Amygdala (tissue), 56 donors: ENCODE results near the gene ABCD2.
"Not testable (repeated sequence)": the region's sequence is repeated elsewhere in the genome, so short reads cannot be mapped to it uniquely, and the experiment has no call there.

Experiments used
- DNase-seq, 56 donors: peaks; one replicate each; lab custom pipeline; 2025; lab: John Stamatoyannopoulos, UW

ABCD2 gene

DNA sequence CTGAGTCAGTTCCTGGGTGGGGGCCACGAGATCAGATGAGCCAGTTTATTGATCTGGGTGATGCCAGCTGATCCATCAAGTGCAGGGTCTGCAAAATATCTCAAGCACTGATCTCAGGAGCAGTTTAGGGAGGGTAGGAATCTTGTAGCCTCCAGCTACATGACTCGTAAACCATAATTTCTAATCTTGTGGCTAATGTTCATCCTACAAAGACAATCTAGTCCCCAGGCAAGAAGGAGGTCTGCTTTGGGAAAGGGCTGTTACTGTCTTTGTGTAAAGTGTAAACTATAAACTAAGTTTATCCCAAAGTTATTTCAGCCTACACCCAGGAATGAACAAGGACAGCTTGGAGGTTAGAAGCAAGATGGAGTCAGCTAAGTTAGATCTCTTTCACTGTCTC lies 75.4 kb downstream of the ABCD2 start:
- DNase-seq, result not testable (repeated sequence)

DNA sequence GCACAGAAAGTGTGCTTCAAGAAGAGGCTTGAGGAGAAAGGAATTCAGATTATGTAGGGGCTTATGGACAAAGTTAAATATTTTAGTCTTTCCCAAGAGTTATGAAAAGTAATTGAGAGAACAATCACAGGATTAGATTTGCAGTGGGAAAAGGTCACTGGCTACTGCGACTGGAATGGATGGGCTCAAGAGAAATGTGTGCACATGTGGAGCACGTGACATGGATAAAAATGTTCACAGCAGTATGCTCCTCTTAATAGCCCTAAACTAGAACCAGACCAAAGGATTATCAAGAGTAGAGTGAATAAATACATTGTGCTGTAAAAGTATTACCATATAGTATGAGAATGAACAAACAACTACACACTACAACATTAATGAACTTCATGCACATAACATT lies 78.1 kb downstream of the ABCD2 start:
- DNase-seq, result no peak

DNA sequence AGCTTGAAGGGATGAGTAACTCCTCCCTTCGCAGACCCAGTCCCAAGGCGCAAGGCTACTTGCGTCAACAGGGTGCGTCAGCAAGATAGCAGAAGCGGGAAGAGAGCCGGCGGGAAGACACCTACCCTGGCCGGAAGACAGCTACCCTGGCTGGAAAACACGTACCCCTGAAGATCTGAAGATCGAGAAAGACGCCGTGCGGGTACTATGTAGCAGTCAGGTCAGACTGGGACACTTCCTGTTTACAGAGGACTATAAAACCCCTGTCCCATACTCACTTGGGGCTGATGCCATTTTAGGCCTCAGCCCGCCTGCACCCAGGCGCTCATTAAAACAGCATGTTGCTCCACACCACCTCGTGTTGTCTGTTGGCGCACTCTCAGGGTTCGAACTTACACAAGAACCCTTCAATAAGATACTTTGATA lies 80.9 kb downstream of the ABCD2 start:
- DNase-seq, result no peak

DNA sequence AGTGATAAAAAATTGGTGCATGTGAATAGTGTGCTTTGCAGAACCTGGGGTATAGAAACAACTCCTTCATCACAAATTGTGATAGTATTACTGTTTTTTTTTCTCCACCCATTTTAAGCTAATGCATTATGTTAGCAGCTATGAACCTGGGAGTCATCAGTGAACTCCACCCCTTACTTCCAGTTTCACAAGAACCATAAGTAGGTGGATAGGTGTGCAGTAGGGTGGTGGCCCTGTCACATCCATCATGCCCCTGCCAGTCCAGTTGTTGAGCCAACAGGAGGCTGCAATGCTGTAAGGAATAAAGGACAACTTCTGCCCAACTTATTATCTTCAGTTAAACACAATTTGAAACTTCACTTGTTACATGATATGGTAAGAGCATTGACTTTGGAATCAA lies 85.7 kb downstream of the ABCD2 start:
- no peak for DNase-seq

DNA sequence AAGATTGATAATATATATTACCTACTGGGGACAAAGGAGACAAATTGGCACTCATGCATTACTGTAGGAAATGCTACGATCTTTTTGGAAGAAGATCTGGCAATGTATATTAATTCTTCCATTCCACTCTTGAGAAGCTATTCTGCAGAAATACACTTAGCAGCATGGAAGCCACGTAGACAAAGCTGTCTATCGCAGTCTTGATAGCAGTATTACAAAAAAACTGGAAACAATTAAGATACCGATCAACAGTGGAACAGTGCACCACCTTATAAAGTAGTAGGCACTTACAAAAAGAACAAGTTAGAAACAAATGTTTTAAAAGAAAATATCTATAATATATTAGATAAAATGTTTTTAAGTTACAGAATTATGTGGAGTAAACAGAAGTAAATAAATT lies 87.2 kb downstream of the ABCD2 start:
- no peak for DNase-seq

DNA sequence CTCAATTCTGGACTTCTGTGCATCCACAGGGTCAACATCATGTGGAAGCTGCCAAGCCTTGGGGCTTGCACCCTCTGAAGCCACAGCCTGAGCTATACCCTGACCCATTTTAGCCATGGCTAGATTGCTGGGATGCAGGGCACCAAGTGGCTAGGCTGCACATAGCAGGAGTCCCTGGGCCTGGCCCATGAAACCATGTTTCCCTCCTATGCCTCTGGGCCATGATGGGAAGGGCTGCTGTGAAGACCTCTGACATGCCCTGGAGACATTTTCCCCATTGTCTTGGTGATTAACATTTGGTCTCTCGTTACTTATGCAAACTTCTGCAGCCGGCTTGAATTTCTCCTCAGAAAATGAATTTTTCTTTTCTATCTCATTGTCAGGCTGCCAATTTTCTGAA lies 92.6 kb downstream of the ABCD2 start:
- no peak for DNase-seq

DNA sequence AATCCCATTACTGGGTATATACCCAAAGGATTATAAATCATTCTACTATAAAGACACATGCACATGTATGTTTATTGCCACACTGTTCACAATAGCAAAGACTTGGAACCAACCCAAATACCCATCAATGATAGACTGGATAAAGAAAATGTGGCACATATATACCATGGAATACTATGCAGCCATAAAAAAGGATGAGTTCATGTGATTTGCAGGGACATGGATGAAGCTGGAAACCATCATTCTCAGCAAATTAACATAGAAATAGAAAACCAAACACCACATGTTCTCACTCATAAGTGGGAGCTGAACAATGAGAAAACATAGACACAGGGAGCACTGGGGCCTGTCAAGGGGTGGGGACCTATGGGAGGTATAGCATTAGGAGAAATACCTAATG lies 97.4 kb downstream of the ABCD2 start:
- not testable (repeated sequence) for DNase-seq

DNA sequence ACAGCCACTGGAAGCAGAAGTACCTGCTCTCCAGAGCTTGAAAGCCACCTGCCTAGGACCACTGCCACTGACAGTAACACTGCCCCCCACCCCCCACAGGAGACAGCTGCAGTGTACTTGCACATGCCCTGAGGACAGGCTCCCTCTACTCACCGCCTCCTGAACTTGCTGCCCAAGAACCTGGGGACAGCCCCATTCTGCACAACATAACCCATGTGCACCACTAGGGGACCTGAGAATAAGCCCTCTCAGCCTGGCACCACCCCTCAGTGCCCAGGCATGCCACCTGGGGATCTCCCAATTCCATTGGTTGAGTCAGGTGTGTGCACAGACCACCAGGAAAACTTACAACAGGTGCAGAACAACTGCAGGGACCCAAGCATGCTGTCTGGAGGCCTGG lies 109.6 kb downstream of the ABCD2 start:
- no peak for DNase-seq

DNA sequence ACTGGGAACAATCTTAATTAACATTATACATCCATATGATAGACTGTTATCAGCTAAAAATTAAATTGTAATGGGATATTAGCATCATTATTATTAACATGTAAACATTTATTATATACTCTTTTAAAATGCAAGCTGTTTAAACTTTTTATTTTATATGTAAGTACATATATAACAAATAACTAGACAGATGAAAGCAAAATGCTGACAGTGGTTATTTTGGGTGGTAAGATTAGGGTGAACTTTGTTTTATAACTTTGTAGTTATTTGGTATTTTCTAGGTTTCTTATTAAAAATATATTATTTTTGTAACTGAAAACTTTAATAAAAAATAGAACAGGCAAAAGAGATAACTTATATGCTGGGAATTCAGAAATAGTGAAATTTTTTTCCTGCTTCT lies 114.0 kb downstream of the ABCD2 start:
- DNase-seq, result no peak

DNA sequence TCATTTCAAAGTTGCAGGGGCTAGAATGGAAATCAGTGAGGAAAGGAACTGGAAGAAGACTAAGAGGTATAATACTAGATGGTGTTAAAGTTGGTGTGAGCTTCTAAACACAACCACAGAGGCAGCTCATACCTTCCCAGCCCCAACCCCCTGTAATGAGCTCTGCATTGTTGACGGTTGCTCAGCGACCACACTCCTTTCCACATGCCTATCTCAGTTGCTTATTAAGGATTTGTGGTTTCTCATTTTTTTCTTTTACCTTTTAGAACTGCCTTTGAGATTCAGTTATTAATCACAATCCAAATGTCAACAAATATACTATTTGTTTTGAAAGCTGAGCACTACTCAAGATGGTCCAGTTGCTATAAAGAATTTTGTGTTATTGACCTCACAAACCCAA lies 114.6 kb downstream of the ABCD2 start:
- no peak for DNase-seq

DNA sequence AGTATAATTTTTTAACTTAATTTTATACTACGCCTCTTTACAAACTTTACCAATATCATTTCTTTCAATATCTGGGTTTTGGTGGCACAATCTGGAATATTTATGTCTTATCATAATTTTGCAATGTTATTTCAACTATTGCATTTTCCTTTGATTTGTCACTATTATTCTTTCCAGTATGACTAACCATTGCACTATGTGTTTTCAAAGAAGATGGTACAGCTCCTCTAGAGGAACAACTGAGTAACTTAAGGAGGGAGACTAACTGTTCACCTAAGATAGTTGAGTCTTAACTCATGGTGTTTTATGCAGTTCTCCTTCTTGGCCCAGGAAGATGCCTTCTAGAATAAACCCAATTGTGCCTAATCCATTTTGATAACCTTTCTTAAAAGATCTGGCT lies 116.2 kb downstream of the ABCD2 start:
- DNase-seq, result no peak

DNA sequence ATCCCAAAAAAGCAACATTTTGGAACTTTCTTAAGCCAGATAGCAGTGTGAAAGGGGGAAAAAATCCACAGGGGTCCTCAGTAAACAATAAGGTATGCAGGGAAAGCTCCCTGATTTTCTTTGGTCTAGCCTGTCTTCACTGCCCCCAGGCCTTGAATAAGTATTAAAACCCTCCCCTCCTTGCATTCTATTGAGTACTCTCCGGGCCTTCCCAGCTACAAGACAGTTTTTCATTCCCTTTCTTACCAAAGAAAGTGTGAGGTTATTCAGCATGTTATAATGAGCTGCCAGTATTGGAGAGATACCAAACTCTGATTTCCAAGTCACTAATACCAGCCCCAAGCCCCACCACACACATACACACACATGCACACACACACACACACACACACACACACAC lies 116.9 kb downstream of the ABCD2 start:
- no peak for DNase-seq
